ENCODE measurements around the gene NUB1. TPM values are rescaled to one million over a fixed set of nuclear protein-coding genes. Genes with fewer than 3 reads are reported as not detected.

The NUB1 gene
- total and polyA plus RNA-seq, 2 experiments from 2014 or later, result 30.6 to 34.3 TPM

DNA sequence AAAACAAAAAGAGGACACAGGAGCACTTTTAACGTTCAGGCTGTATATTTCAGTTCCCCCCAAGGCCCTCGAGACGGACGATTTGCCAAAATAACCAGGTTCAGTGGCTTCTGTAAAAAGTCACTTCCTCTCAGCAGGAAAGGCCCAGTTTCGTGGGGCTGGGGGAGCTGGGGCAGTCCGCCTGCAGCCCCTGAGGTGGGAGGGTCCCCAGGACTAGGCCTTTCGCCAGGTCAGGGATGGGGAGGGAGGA, 39.4 kb downstream of the NUB1 start:
- Histone ChIP-seq H3K9me3 (ENCODE audit: low read depth) (no peaks in the 10 kb centered on the region), H3K27me3 (peaks cover 7% of the 10 kb centered on the region), H3K27ac (no peak overlapping the region), H3K36me3 (no peaks in the 10 kb centered on the region), H3K4me1 (ENCODE audit: low read depth) (no peaks in the 10 kb centered on the region), H3K4me3 (no peak overlapping the region)
- DNase-seq (ENCODE audit: low read depth in 1 of 2, low spot score in 1 of 2), result no peak
- TF ChIP-seq, protein P1, sequence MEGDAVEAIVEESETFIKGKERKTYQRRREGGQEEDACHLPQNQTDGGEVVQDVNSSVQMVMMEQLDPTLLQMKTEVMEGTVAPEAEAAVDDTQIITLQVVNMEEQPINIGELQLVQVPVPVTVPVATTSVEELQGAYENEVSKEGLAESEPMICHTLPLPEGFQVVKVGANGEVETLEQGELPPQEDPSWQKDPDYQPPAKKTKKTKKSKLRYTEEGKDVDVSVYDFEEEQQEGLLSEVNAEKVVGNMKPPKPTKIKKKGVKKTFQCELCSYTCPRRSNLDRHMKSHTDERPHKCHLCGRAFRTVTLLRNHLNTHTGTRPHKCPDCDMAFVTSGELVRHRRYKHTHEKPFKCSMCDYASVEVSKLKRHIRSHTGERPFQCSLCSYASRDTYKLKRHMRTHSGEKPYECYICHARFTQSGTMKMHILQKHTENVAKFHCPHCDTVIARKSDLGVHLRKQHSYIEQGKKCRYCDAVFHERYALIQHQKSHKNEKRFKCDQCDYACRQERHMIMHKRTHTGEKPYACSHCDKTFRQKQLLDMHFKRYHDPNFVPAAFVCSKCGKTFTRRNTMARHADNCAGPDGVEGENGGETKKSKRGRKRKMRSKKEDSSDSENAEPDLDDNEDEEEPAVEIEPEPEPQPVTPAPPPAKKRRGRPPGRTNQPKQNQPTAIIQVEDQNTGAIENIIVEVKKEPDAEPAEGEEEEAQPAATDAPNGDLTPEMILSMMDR (IDR thresholded peaks at IDR 0.05; ENCODE audit: low read depth, low read length), result no peak

DNA sequence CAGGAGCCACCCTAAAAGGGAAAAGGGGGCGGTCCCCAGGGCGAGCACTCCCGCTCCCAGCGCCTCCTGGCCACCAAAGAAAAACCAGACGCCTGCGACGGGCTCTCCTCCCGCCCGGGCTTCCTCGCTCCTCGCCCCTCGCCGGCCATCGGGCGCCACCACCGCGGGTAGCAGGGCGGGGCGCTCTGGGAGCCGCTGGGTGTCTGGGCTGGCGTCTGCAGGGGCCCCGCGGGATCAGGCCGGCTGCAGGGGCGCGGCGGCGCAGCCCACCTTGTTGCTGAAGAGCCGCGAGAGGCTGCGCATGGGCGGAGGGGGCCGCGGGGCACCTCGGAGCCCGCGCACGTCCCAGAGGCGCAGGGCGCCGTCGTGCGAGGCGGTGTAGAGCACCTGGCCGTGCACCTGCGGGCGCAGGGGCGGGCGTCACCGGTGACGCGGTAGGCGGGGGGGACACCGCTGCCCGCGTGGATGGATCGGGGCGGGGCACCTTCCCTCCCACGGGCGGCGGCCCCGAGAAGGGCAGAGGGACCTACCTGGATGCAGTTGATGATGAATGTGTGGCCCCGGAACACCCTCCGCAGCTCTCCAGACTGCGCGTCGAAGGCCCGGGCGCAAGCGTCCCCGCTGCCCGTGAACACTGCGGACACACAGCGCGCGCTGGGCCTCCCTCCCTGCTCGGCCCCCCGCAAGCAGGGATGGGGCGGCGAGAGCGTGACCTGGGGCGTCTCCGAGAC, 39.9 kb downstream of the NUB1 start:
- Histone ChIP-seq H3K4me1 (ENCODE audit: low read depth) (no peaks in the 10 kb centered on the region), H3K27ac (no peak overlapping the region), H3K9me3 (ENCODE audit: low read depth) (no peaks in the 10 kb centered on the region), H3K36me3 (no peaks in the 10 kb centered on the region), H3K27me3 (peaks cover 7% of the 10 kb centered on the region), H3K4me3 (peak overlapping the region; percentile 12)
- TF ChIP-seq, protein P1 (IDR thresholded peaks at IDR 0.05; ENCODE audit: low read depth, low read length), result no peak
- DNase-seq (ENCODE audit: low read depth in 1 of 2, low spot score in 1 of 2), result peak; percentile 21 to 53

DNA sequence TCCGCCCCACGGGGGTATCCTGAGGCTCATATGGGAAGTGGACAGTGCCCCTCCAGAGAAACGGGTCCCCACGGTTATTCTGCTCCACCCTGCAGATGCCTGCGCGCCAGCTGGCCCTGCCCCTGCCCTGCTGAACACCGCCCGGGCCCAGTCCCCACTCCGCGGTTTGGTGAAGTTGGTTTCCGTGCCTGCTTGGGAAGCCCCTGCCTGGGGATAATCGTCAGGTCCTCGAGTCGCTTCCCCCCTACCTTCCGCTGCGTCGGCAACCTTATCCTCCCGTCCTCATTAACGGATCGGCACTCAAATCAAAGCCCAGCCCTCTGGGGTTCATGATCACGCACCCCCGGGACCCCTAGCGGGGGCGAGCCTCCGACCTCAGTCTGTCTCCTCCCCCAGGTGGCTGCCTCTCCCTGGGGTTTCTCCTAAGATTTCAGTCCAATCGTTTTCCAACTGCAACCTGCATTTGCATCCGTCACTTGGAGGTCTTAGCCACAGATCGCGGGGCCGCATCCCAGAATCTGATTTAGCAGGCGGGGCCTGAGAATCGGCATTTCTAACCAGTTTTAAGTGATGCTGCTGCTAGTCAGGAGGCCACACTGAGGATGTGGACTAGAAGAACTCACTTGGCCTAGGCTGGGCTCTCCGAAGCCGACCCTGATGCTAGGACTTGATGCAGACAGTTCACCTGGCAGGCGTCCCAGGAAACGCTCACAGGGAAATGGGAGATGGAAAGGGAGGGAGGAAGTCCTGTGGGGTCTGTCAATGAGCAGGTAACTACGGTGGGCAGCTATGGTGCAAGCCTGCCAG, 40.7 kb downstream of the NUB1 start:
- no peak for DNase-seq (ENCODE audit: low read depth in 1 of 2, low spot score in 1 of 2)
- H3K4me1 ChIP-seq (ENCODE audit: low read depth), result no peaks in the 10 kb centered on the region
- H3K27ac ChIP-seq, result no peak overlapping the region
- no peak overlapping the region for H3K4me3 ChIP-seq
- no peaks in the 10 kb centered on the region for H3K9me3 ChIP-seq (ENCODE audit: low read depth)
- H3K27me3 ChIP-seq, result peaks cover 7% of the 10 kb centered on the region
- H3K36me3 ChIP-seq, result no peaks in the 10 kb centered on the region
- TF ChIP-seq, protein P1 (IDR thresholded peaks at IDR 0.05; ENCODE audit: low read depth, low read length), result no peak

DNA sequence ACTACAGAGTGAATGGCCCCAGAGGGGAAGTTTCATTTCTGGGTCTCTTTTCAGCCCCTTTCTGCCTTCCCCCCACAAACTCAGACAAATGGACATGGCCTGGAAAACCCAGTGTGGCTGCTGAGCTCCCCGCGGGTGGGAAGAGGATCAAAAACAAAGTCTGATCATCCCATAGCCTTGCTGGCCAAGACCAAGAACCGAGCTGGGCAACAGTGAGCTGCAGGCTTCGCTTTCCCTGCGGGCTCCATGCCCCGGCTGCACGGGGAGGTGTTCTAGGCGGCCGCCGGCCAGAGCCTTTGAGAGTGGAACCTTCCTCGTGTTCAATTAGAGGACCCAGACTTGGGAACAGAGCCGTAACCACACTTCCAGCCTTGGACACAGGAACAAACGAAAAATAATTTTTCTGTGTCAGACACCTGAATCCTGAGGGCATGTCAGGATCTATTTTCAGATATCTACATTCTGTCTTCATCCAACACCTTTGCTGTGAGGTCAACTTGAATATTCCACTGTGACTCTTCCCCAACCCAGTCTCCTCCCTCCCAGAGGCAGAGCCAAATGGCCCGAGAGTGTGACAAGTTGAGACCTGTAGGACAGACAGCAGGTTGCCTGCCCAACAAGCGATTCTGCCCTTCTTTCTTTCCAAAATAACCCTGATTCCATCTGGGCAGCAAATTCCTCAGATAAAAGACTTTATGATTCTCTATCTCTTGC, 42.2 kb downstream of the NUB1 start:
- TF ChIP-seq, protein P1 (IDR thresholded peaks at IDR 0.05; ENCODE audit: low read depth, low read length), result no peak
- H3K4me1 ChIP-seq (ENCODE audit: low read depth), result no peaks in the 10 kb centered on the region
- no peaks in the 10 kb centered on the region for H3K36me3 ChIP-seq
- H3K27me3 ChIP-seq, result peaks cover 7% of the 10 kb centered on the region
- H3K9me3 ChIP-seq (ENCODE audit: low read depth), result no peaks in the 10 kb centered on the region
- no peak overlapping the region for H3K4me3 ChIP-seq
- H3K27ac ChIP-seq, result no peak overlapping the region
- no peak for DNase-seq (ENCODE audit: low read depth in 1 of 2, low spot score in 1 of 2)

DNA sequence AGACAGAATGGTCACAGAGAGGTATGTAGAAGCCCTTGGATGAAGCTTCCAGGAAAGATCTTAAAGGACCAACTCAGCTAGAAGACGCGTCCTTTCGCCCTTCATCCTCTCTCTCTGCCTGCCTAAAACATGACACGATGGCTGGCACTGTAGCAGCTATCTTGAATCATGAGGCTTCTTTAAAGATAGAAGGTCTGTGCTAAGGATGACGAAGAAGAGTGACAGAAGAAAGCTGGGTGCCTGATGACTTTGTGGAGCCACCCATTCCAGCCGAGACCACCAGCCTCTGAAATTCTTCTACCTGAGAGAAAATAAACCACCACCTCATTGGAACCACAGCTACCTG, 42.7 kb downstream of the NUB1 start:
- DNase-seq (ENCODE audit: low read depth in 1 of 2, low spot score in 1 of 2), result no peak
- H3K36me3 ChIP-seq, result no peaks in the 10 kb centered on the region
- H3K27ac ChIP-seq, result no peak overlapping the region
- H3K27me3 ChIP-seq, result peaks cover 7% of the 10 kb centered on the region
- TF ChIP-seq, protein P1 (IDR thresholded peaks at IDR 0.05; ENCODE audit: low read depth, low read length), result no peak
- H3K9me3 ChIP-seq (ENCODE audit: low read depth), result no peaks in the 10 kb centered on the region
- no peaks in the 10 kb centered on the region for H3K4me1 ChIP-seq (ENCODE audit: low read depth)
- no peak overlapping the region for H3K4me3 ChIP-seq

Measured in cardiac muscle cell (in vitro differentiated cells and primary cell).